Tongue (tissue), 2 donors: ENCODE measurements around the gene NRP1. TPM values are rescaled to one million over a fixed set of nuclear protein-coding genes. Genes with fewer than 3 reads are reported as not detected.
A peak's percentile ranks its signal among the peaks of the same experiment; 100 is the strongest.
"Not testable (repeated sequence)": the region's sequence is repeated elsewhere in the genome, so short reads cannot be mapped to it uniquely, and the experiment has no call there.

ENCODE experiments used
- DNase-seq: peaks from one replicate; pipeline ENCODE4 v3.0.0-alpha.2; 2015
- total RNA-seq: library from RNA; depleted of rRNA; stranded (reverse); fragments of >200 nt; gene quantifications from one replicate; pipeline ENCODE4 v1.2.3, GENCODE V29; 2014

NRP1 gene
- 172 TPM for total RNA-seq

GRCh38 chr10:33334153-33334804 lies at the start of gene NRP1:
Gene NRP1 (minus strand): TSS chr10:33334667. CDS start chr10:33334382, 285 bp downstream.
- no peak for DNase-seq

GRCh38 chr10:33384201-33384600 lies 49.7 kb upstream of the NRP1 start:
- DNase-seq = not testable (repeated sequence)

- DNase-seq = peak; percentile 25
Observed at GRCh38 chr10:33382921-33383713, 48.6 kb upstream of the NRP1 start.

- no peak for DNase-seq
Observed at GRCh38 chr10:33382216-33382600, 47.7 kb upstream of the NRP1 start.

GRCh38 chr10:33381451-33382215 lies 47.2 kb upstream of the NRP1 start:
- peak; percentile 75 for DNase-seq

- no peak for DNase-seq
Observed at GRCh38 chr10:33377658-33378025, 43.2 kb upstream of the NRP1 start.

- no peak for DNase-seq
Observed at GRCh38 chr10:33376976-33377657, 42.6 kb upstream of the NRP1 start.

GRCh38 chr10:33376476-33376875 lies 42.0 kb upstream of the NRP1 start:
- DNase-seq = no peak

GRCh38 chr10:33373263-33373662 lies 38.8 kb upstream of the NRP1 start:
- DNase-seq = no peak

GRCh38 chr10:33371234-33371633 lies 36.8 kb upstream of the NRP1 start:
- no peak for DNase-seq

GRCh38 chr10:33370434-33370930 lies 36.0 kb upstream of the NRP1 start:
- no peak for DNase-seq

- no peak for DNase-seq
Observed at GRCh38 chr10:33368086-33368485, 33.6 kb upstream of the NRP1 start.

GRCh38 chr10:33365871-33366411 lies 31.5 kb upstream of the NRP1 start:
- DNase-seq = no peak

GRCh38 chr10:33365301-33365700 lies 30.8 kb upstream of the NRP1 start:
- DNase-seq = no peak

- no peak for DNase-seq
Observed at GRCh38 chr10:33363106-33363505, 28.6 kb upstream of the NRP1 start.

- DNase-seq = no peak
Observed at GRCh38 chr10:33358016-33358415, 23.5 kb upstream of the NRP1 start.

- DNase-seq = no peak
Observed at GRCh38 chr10:33355274-33355673, 20.8 kb upstream of the NRP1 start.

- DNase-seq = no peak
Observed at GRCh38 chr10:33353853-33354252, 19.4 kb upstream of the NRP1 start.

GRCh38 chr10:33353334-33353733 lies 18.9 kb upstream of the NRP1 start:
- DNase-seq = no peak

- no peak for DNase-seq
Observed at GRCh38 chr10:33352615-33353014, 18.1 kb upstream of the NRP1 start.

- DNase-seq = peak; percentile 29
Observed at GRCh38 chr10:33352175-33352574, 17.7 kb upstream of the NRP1 start.

GRCh38 chr10:33350041-33350440 lies 15.6 kb upstream of the NRP1 start:
- DNase-seq = no peak
